GM21423 (cell line): ENCODE measurements around the gene BDP1.
"Not testable (repeated sequence)": the region's sequence is repeated elsewhere in the genome, so short reads cannot be mapped to it uniquely, and the experiment has no call there.

Experiments used
- ATAC-seq: cut with Tn5 transposase; IDR thresholded peaks from one replicate; pipeline ENCODE4 v1.9.1; 2021; ENCODE audit warnings: mild to moderate bottlenecking, moderate library complexity; ENCODE audit not compliant: unreplicated experiment

Gene BDP1

GRCh38 chr5:71461360-71461759, 5.9 kb downstream of the BDP1 start:
- no peak for ATAC-seq

- ATAC-seq = no peak
Observed at GRCh38 chr5:71471193-71471592, 15.7 kb downstream of the BDP1 start.

- ATAC-seq = no peak
Observed at GRCh38 chr5:71475788-71476384, 20.4 kb downstream of the BDP1 start.

GRCh38 chr5:71481441-71481840, 26.0 kb downstream of the BDP1 start:
- no peak for ATAC-seq

GRCh38 chr5:71482132-71482531, 26.7 kb downstream of the BDP1 start:
- ATAC-seq = no peak

GRCh38 chr5:71483355-71483754, 27.9 kb downstream of the BDP1 start:
- ATAC-seq = no peak

GRCh38 chr5:71492817-71493615, 37.6 kb downstream of the BDP1 start:
- ATAC-seq = no peak

GRCh38 chr5:71494202-71494601, 38.8 kb downstream of the BDP1 start:
- not testable (repeated sequence) for ATAC-seq

GRCh38 chr5:71498756-71499155, 43.3 kb downstream of the BDP1 start:
- not testable (repeated sequence) for ATAC-seq

GRCh38 chr5:71503536-71503935, 48.1 kb downstream of the BDP1 start:
- ATAC-seq = no peak

- ATAC-seq = no peak
Observed at GRCh38 chr5:71522151-71522550, 66.7 kb downstream of the BDP1 start.

GRCh38 chr5:71525611-71526010, 70.2 kb downstream of the BDP1 start:
- not testable (repeated sequence) for ATAC-seq

GRCh38 chr5:71528206-71528605, 72.8 kb downstream of the BDP1 start:
- ATAC-seq = no peak

GRCh38 chr5:71529682-71530081, 74.2 kb downstream of the BDP1 start:
- ATAC-seq = no peak

GRCh38 chr5:71533142-71533541, 77.7 kb downstream of the BDP1 start:
- no peak for ATAC-seq

GRCh38 chr5:71533615-71534014, 78.2 kb downstream of the BDP1 start:
- ATAC-seq = no peak

GRCh38 chr5:71537687-71538086, 82.2 kb downstream of the BDP1 start:
- ATAC-seq = no peak

- not testable (repeated sequence) for ATAC-seq
Observed at GRCh38 chr5:71550885-71551284, 95.4 kb downstream of the BDP1 start.

- not testable (repeated sequence) for ATAC-seq
Observed at GRCh38 chr5:71551582-71551981, 96.1 kb downstream of the BDP1 start.

GRCh38 chr5:71552026-71552749, 96.7 kb downstream of the BDP1 start:
- not testable (repeated sequence) for ATAC-seq

GRCh38 chr5:71563161-71563560, 107.7 kb downstream of the BDP1 start:
- ATAC-seq = no peak

GRCh38 chr5:71564895-71565294, 109.4 kb downstream of the BDP1 start:
- ATAC-seq = no peak
